A549 (cell line): ENCODE measurements around the gene ZNF536.

ENCODE experiments used
- E2F6 ChIP-seq: IDR thresholded peaks from 2 replicates; pipeline ENCODE4 v1.6.1; 2012; ENCODE audit warnings: low read depth, borderline replicate concordance
- EP300 ChIP-seq, 2 experiments: fragments of >200 bp; sonication (Bioruptor Twin); formaldehyde crosslinking; IDR thresholded peaks; 2 replicates in 1 of 2; 3 replicates in 1 of 2; pipeline ENCODE4 v1.6.1; 2016 to 2017
- HOXB5 ChIP-seq: fragments of 250-450 bp; sonication (Bioruptor Pico); IDR thresholded peaks from 2 replicates; pipeline ENCODE4 v1.5.0; 2020; ENCODE audit warnings: mild to moderate bottlenecking, moderate library complexity
- JUN ChIP-seq, 2 experiments: fragments of >200 bp; sonication (Bioruptor Twin); formaldehyde crosslinking; IDR thresholded peaks; 2 replicates in 1 of 2; 3 replicates in 1 of 2; pipeline ENCODE4 v1.6.1; 2016 to 2017
- KDM5A ChIP-seq: fragments of 200-600 bp; sonication (generic); IDR thresholded peaks from 2 replicates; pipeline ENCODE4 v1.6.1; 2016; ENCODE audit warnings: antibody characterized with exemption, mild to moderate bottlenecking
- NR3C1 ChIP-seq: fragments of >200 bp; sonication (Bioruptor Twin); formaldehyde crosslinking; IDR thresholded peaks from 3 replicates; pipeline ENCODE4 v1.6.1; 2017
- POLR2A ChIP-seq: IDR thresholded peaks from 2 replicates; pipeline ENCODE4 v1.6.1; 2012; ENCODE audit warnings: mild to moderate bottlenecking, low read length
- RNF2 ChIP-seq: fragments of 200-600 bp; sonication (generic); IDR thresholded peaks from 2 replicates; pipeline ENCODE4 v1.6.1; 2016; ENCODE audit warnings: low read depth, mild to moderate bottlenecking, antibody characterized with exemption, moderate library complexity, borderline replicate concordance
- SMC3 ChIP-seq: fragments of >200 bp; sonication (Bioruptor Twin); formaldehyde crosslinking; IDR thresholded peaks from 3 replicates; pipeline ENCODE4 v1.6.1; 2018; ENCODE audit warnings: inconsistent platforms
- SREBF2 ChIP-seq: fragments of 450-650 bp; IDR thresholded peaks from 2 replicates; pipeline ENCODE4 v1.6.1; 2014; ENCODE audit warnings: mild to moderate bottlenecking, moderate library complexity
- USF2 ChIP-seq: fragments of 450-650 bp; IDR thresholded peaks from 2 replicates; pipeline ENCODE4 v1.6.1; 2014; ENCODE audit warnings: antibody characterized with exemption
- ZC3H11A ChIP-seq: fragments of 450-650 bp; IDR thresholded peaks from 2 replicates; pipeline ENCODE4 v1.6.1; 2014; ENCODE audit warnings: antibody characterized with exemption, mild to moderate bottlenecking
- TF ChIP-seq, protein P1 (sequence below): fragments of >200 bp; sonication (Bioruptor Twin); formaldehyde crosslinking; IDR thresholded peaks from 3 replicates; pipeline ENCODE4 v1.5.1; 2016
- TF ChIP-seq, protein P2 (sequence below): IDR thresholded peaks from 2 replicates; pipeline ENCODE4 v1.6.1; 2012

GRCh38 chr19:30364866-30365800 lies 7.1 kb upstream of the ZNF536 start:
- TF ChIP-seq, protein P1, sequence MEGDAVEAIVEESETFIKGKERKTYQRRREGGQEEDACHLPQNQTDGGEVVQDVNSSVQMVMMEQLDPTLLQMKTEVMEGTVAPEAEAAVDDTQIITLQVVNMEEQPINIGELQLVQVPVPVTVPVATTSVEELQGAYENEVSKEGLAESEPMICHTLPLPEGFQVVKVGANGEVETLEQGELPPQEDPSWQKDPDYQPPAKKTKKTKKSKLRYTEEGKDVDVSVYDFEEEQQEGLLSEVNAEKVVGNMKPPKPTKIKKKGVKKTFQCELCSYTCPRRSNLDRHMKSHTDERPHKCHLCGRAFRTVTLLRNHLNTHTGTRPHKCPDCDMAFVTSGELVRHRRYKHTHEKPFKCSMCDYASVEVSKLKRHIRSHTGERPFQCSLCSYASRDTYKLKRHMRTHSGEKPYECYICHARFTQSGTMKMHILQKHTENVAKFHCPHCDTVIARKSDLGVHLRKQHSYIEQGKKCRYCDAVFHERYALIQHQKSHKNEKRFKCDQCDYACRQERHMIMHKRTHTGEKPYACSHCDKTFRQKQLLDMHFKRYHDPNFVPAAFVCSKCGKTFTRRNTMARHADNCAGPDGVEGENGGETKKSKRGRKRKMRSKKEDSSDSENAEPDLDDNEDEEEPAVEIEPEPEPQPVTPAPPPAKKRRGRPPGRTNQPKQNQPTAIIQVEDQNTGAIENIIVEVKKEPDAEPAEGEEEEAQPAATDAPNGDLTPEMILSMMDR = no peak
- TF ChIP-seq USF2 (no peak), POLR2A (no peak), ZC3H11A (no peak), KDM5A (no peak), RNF2 (no peak), E2F6 (no peak), JUN (IDR thresholded peaks at IDR 0.05) (no peak), HOXB5 (no peak), SREBF2 (no peak), SMC3 (no peak), EP300 (IDR thresholded peaks at IDR 0.05) (no peak), NR3C1 (no peak)
- TF ChIP-seq, protein P2, sequence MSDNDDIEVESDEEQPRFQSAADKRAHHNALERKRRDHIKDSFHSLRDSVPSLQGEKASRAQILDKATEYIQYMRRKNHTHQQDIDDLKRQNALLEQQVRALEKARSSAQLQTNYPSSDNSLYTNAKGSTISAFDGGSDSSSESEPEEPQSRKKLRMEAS = no peak
